Measurements from ENCODE around the gene ITPK1. TPM values are rescaled to one million over a fixed set of nuclear protein-coding genes. Genes with fewer than 3 reads are reported as not detected.

ITPK1 gene
- total RNA-seq, 1 donor from 2014 or later = 43.0 TPM

DNA sequence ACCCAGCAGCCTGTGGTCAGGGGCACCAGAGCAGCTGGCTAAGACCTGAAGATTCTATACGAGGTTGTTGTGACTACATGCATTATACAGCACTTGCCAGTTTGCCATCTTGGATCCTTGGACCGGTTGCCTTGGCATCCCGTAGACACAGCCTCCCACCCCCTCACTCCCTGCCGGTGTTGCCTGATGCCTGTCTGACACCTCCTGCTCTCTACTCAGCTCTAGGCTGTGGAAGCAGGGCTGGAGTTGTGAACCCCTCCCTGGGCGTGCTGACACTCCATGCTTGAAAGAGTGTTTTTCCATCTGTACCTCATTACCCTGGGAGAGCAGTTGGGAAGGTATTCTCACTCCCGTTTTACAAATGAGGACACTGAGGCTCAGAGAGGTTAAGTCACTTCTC, 190.3 kb downstream of the ITPK1 start:
- TF ChIP-seq, protein P1, sequence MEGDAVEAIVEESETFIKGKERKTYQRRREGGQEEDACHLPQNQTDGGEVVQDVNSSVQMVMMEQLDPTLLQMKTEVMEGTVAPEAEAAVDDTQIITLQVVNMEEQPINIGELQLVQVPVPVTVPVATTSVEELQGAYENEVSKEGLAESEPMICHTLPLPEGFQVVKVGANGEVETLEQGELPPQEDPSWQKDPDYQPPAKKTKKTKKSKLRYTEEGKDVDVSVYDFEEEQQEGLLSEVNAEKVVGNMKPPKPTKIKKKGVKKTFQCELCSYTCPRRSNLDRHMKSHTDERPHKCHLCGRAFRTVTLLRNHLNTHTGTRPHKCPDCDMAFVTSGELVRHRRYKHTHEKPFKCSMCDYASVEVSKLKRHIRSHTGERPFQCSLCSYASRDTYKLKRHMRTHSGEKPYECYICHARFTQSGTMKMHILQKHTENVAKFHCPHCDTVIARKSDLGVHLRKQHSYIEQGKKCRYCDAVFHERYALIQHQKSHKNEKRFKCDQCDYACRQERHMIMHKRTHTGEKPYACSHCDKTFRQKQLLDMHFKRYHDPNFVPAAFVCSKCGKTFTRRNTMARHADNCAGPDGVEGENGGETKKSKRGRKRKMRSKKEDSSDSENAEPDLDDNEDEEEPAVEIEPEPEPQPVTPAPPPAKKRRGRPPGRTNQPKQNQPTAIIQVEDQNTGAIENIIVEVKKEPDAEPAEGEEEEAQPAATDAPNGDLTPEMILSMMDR (IDR thresholded peaks at IDR 0.05) = no peak
- ChIA-PET CTCF (no interaction called here), POLR2A (no interaction called here)
- peaks cover 20% of the 10 kb centered on the region for H3K27me3 Mint-ChIP-seq
- intact Hi-C loops (cut with micrococcal nuclease) = no loop called here
- DNase-seq = no peak
- peaks cover 15% of the 10 kb centered on the region for H3K4me1 Mint-ChIP-seq
- no peaks in the 10 kb centered on the region for H3K9me3 Mint-ChIP-seq
- ATAC-seq (ENCODE audit: low read depth) = no peak
- H3K27ac Mint-ChIP-seq = no peak overlapping the region
- no peak overlapping the region for H3K4me3 Mint-ChIP-seq
- H3K36me3 Mint-ChIP-seq (ENCODE audit: low read depth) = no peaks in the 10 kb centered on the region

DNA sequence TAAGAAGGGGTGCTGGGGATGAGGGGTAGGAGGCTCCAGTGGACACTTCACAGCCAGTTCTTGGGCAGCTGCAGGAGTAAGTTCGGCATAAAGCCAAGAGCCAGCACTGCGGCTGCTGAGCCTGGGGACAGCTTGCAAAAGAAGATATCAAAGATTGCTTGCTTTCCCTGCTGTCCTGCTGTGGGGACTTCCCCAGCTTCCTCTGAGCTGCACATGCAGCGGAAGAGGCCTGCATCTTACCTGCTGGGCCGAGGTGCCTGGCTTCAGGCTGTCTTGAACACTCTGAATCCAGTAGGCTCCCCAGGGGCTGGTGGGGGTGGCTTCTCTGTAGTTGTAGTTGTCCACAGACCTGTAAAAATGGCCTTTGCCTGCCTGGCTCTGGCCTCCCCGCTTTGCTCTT, 191.5 kb downstream of the ITPK1 start:
- ChIA-PET POLR2A (no interaction called here), CTCF (no interaction called here)
- ATAC-seq (ENCODE audit: low read depth) = peak; percentile 60
- no peaks in the 10 kb centered on the region for H3K36me3 Mint-ChIP-seq (ENCODE audit: low read depth)
- H3K9me3 Mint-ChIP-seq = no peaks in the 10 kb centered on the region
- H3K4me1 Mint-ChIP-seq = peaks cover 15% of the 10 kb centered on the region
- H3K4me3 Mint-ChIP-seq = no peak overlapping the region
- TF ChIP-seq, protein P1 (IDR thresholded peaks at IDR 0.05) = no peak
- H3K27me3 Mint-ChIP-seq = peaks cover 20% of the 10 kb centered on the region
- intact Hi-C loops (cut with micrococcal nuclease) = no loop called here
- no peak overlapping the region for H3K27ac Mint-ChIP-seq
- no peak for DNase-seq

DNA sequence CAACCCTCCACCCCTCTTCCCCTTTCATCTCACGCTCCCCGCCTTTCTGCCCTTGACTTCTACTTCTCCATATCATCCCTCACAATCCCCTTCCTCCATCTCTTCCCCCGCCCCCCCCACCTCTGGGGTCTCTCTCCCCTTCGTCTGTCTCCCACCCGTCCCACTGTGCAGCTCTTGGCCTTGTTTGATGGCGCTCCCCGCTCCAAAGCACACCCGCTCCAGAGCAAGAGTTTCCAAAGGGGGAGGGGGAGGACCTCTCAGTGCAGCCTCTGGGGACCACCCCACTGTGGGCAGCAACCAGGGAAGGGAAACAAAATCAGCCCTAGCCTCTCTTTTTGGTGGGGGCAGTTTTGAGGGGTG, 192.0 kb downstream of the ITPK1 start:
- TF ChIP-seq, protein P1 (IDR thresholded peaks at IDR 0.05) = no peak
- H3K4me1 Mint-ChIP-seq = peaks cover 15% of the 10 kb centered on the region
- DNase-seq (no peak), ATAC-seq (ENCODE audit: low read depth) (no peak)
- intact Hi-C loops (cut with micrococcal nuclease) = no loop called here
- POLR2A ChIA-PET = no interaction called here
- H3K27me3 Mint-ChIP-seq = peaks cover 20% of the 10 kb centered on the region
- H3K27ac Mint-ChIP-seq = no peak overlapping the region
- no peak overlapping the region for H3K4me3 Mint-ChIP-seq
- no peaks in the 10 kb centered on the region for H3K9me3 Mint-ChIP-seq
- CTCF ChIA-PET = no interaction called here
- no peaks in the 10 kb centered on the region for H3K36me3 Mint-ChIP-seq (ENCODE audit: low read depth)

DNA sequence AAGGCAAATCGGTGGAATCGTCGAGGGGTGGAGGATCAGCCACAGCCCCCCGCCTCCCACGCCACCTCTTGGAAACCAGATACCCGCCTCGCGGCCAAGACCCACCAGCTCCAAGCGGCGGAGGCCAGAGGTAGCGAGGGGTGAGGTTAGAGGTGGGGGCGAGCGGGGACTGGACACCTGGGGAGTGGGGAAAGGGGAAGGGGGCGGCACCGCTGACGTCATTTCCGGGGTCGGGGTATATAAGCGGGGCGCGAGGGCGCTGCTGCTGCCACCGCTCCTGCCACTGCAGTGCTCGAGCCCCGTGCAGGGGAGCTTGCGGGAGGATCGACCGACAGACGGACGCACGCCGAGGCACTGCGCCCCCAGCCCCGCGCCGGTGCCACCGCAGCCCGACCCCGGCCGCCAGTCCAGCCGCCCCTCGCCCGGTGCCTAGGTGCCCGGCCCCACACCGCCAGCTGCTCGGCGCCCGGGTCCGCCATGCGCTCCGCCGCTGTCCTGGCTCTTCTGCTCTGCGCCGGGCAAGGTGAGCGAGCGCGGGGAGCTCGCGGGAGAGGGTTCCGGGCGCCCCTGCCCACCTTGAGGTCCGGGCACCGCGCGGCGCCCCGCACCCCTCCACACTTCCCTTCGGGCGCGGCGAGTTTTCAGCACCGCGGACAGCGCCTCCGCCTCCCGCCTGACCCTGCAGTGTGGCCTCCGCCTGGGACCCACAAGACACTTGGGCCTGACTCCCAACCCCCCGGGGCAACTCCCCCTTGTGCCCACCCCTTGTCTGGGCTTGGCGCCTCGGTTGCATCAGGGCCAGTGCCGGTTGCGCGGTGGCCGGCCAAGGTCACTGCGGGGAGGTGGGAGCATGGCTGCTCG, 192.6 kb downstream of the ITPK1 start, which contains the start of gene CHGA:
CHGA (plus strand) TSS at position 268 of the 861 bp plus-strand sequence; CDS start at position 478, 210 bp downstream.
- Mint-ChIP-seq H3K4me3 (no peak within 1 kb of the TSS), H3K36me3 (ENCODE audit: low read depth) (no peaks in the 10 kb centered on the region), H3K27me3 (peaks cover 20% of the 10 kb centered on the region), H3K4me1 (peaks cover 15% of the 10 kb centered on the region), H3K27ac (no peak within 1 kb of the TSS), H3K9me3 (no peaks in the 10 kb centered on the region)
- CTCF ChIA-PET = no interaction called here
- peak; percentile 68 for ATAC-seq (ENCODE audit: low read depth)
- peak; percentile 48 for DNase-seq
- POLR2A ChIA-PET = no interaction called here
- TF ChIP-seq, protein P1 (IDR thresholded peaks at IDR 0.05) = no peak
- intact Hi-C loops (cut with micrococcal nuclease) = no loop called here

DNA sequence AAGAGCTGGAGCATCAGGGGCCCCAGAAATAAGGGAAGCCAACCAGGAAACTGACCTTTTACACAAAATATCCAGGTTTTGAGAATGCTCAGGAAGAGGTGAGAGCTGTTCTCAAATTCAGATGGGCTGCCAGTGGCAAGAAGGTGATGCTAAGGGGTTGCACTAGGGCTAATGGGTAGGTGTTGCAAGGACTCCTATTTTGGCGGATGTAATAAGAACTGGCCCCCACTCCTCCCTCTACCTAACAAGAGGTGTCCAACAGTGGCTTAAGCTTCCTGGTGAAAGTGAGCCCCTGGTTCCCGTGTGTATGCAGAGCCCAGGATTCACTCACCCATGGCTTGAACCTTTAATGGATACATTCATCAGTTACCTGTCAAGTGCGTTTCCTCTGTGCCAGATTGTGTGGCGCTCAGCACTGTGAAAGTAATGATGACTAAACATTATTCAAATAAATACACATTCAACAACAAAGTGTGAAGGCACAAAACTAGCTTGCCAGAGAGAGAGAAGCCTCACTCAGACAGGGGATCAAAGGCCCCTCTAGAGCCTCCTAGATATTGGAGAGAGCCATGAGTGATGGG, 193.5 kb downstream of the ITPK1 start:
- DNase-seq = no peak
- POLR2A ChIA-PET = no interaction called here
- CTCF ChIA-PET = no interaction called here
- Mint-ChIP-seq H3K36me3 (ENCODE audit: low read depth) (no peaks in the 10 kb centered on the region), H3K4me1 (peaks cover 15% of the 10 kb centered on the region), H3K4me3 (no peak overlapping the region), H3K27ac (no peak overlapping the region), H3K9me3 (no peaks in the 10 kb centered on the region), H3K27me3 (peaks cover 20% of the 10 kb centered on the region)
- intact Hi-C loops (cut with micrococcal nuclease) = no loop called here
- TF ChIP-seq, protein P1 (IDR thresholded peaks at IDR 0.05) = no peak
- ATAC-seq (ENCODE audit: low read depth) = no peak

All from activated B cell treated with CpG ODN at 0.5 μM for 24 hours (primary cell).